GM23338 (cell line): ENCODE data around the gene SMARCC1. TPM values are rescaled to one million over a fixed set of nuclear protein-coding genes. Genes with fewer than 3 reads are reported as not detected.

Experiments used
- ATAC-seq: fragments of 200-7000 bp; cut with Tn5 transposase; 3 replicates; pipeline ENCODE4 v1.9.1; 2020
- DNase-seq: peaks from one replicate; pipeline ENCODE4 v3.0.0-alpha.2; 2015; ENCODE audit warnings: low spot score
- H2AFZ ChIP-seq: fragments of 200-600 bp; sonication (generic); 2 replicates; pipeline ENCODE4 v1.8.0; 2016; ENCODE audit warnings: antibody characterized with exemption, mild to moderate bottlenecking, moderate library complexity
- H3F3A ChIP-seq: fragments of 200-600 bp; sonication (generic); replicated peaks from 2 replicates; pipeline ENCODE4 v1.8.0; 2017; ENCODE audit warnings: antibody characterized with exemption, mixed run types, low read depth
- H3K27ac ChIP-seq: fragments of 200-600 bp; sonication (generic); 2 replicates; pipeline ENCODE4 v1.6.1; 2016; ENCODE audit warnings: low read depth
- H3K27me3 ChIP-seq: fragments of 200-600 bp; sonication (generic); 2 replicates; pipeline ENCODE4 v1.8.0; 2016; ENCODE audit warnings: mild to moderate bottlenecking, mixed run types, moderate library complexity; ENCODE audit not compliant: insufficient read depth
- H3K36me3 ChIP-seq: fragments of 200-600 bp; sonication (generic); 2 replicates; pipeline ENCODE4 v1.8.0; 2016; ENCODE audit warnings: mild to moderate bottlenecking; ENCODE audit not compliant: insufficient read depth
- H3K4me1 ChIP-seq: fragments of 200-600 bp; sonication (generic); 2 replicates; pipeline ENCODE4 v1.8.0; 2016; ENCODE audit warnings: mild to moderate bottlenecking, moderate library complexity; ENCODE audit not compliant: insufficient read depth
- H3K4me2 ChIP-seq: fragments of 200-600 bp; sonication (generic); 2 replicates; pipeline ENCODE4 v1.7.1; 2017; ENCODE audit warnings: mixed run types
- H3K4me3 ChIP-seq: fragments of 200-600 bp; sonication (generic); 2 replicates; pipeline ENCODE4 v1.6.1; 2016; ENCODE audit warnings: mixed run types
- H3K79me2 ChIP-seq: fragments of 200-600 bp; sonication (generic); replicated peaks from 2 replicates; pipeline ENCODE4 v1.8.0; 2017; ENCODE audit warnings: mild to moderate bottlenecking; ENCODE audit not compliant: insufficient read depth
- H3K9me2 ChIP-seq: fragments of 200-600 bp; sonication (generic); 2 replicates; pipeline ENCODE4 v1.8.0; 2017; ENCODE audit not compliant: insufficient read depth
- H4K20me1 ChIP-seq: fragments of 200-600 bp; sonication (generic); replicated peaks from 2 replicates; pipeline ENCODE4 v1.8.0; 2017; ENCODE audit warnings: mild to moderate bottlenecking; ENCODE audit not compliant: insufficient read depth
- H3K27ac Mint-ChIP-seq: 2 replicates; pipeline ENCODE4 v1.8.0; 2020; ENCODE audit warnings: inconsistent platforms, mild to moderate bottlenecking, moderate library complexity, mixed read lengths
- H3K27me3 Mint-ChIP-seq: 3 replicates; pipeline ENCODE4 v1.8.0; 2022; ENCODE audit warnings: low read depth, mild to moderate bottlenecking, moderate library complexity, mixed read lengths, inconsistent platforms; ENCODE audit not compliant: insufficient read depth, poor library complexity
- H3K36me3 Mint-ChIP-seq: 3 replicates; pipeline ENCODE4 v1.8.0; 2021; ENCODE audit warnings: low read depth, mild to moderate bottlenecking, inconsistent platforms, moderate library complexity, mixed read lengths
- H3K4me1 Mint-ChIP-seq: 3 replicates; pipeline ENCODE4 v1.8.0; 2020; ENCODE audit warnings: mild to moderate bottlenecking, inconsistent platforms, mixed read lengths
- H3K4me3 Mint-ChIP-seq: 3 replicates; pipeline ENCODE4 v1.8.0; 2021; ENCODE audit warnings: moderate library complexity, mild to moderate bottlenecking, inconsistent platforms, mixed read lengths
- H3K9me3 Mint-ChIP-seq: 3 replicates; pipeline ENCODE4 v1.8.0; 2020; ENCODE audit warnings: moderate library complexity, mild to moderate bottlenecking, inconsistent platforms, mixed read lengths
- CREB1 ChIP-seq: fragments of 250-450 bp; sonication (Bioruptor Pico); IDR thresholded peaks from 2 replicates; pipeline ENCODE4 v1.5.0; 2020; ENCODE audit warnings: low read depth, mild to moderate bottlenecking, moderate library complexity
- EZH2 ChIP-seq: fragments of 200-600 bp; sonication (generic); IDR thresholded peaks from one replicate; pipeline ENCODE4 v1.8.0; 2017; ENCODE audit warnings: antibody characterized with exemption, mild to moderate bottlenecking, low read depth; ENCODE audit not compliant: unreplicated experiment
- EZH2phosphoT487 ChIP-seq: fragments of 200-600 bp; sonication (generic); IDR thresholded peaks from one replicate; pipeline ENCODE4 v1.8.1; 2018; ENCODE audit warnings: antibody characterized with exemption; ENCODE audit not compliant: unreplicated experiment
- JUNB ChIP-seq: IDR thresholded peaks from one replicate; pipeline ENCODE4 v1.6.1; 2016; ENCODE audit warnings: antibody characterized with exemption; ENCODE audit not compliant: unreplicated experiment
- NANOG ChIP-seq: IDR thresholded peaks from 2 replicates; pipeline ENCODE4 v1.6.1; 2016; ENCODE audit warnings: antibody characterized with exemption, borderline replicate concordance
- POLR2AphosphoS5 ChIP-seq: IDR thresholded peaks from 2 replicates; pipeline ENCODE4 v1.6.1; 2016; ENCODE audit warnings: antibody characterized with exemption, low read depth
- STAT1 ChIP-seq: IDR thresholded peaks from one replicate; pipeline ENCODE4 v1.6.1; 2016; ENCODE audit warnings: antibody characterized with exemption; ENCODE audit not compliant: unreplicated experiment
- ZNF114 ChIP-seq: fragments of 250-450 bp; sonication (Bioruptor Pico); IDR thresholded peaks from 2 replicates; pipeline ENCODE4 v1.5.0; 2020; ENCODE audit warnings: mild to moderate bottlenecking, moderate library complexity
- long read RNA-seq: library from polyadenylated mRNA; unstranded; transcript quantifications from one replicate; pipeline ENCODE4 v2.0.0, GENCODE V29; 2020; ENCODE audit not compliant: unreplicated experiment
- polyA plus RNA-seq: library from polyadenylated mRNA; unstranded; fragments of >200 nt; fragmentation: Nextera tagmentation; extraction: Ambion mirVana; gene quantifications from 2 replicates; pipeline ENCODE4 v1.2.1, GENCODE V29; 2016
- total RNA-seq: library from RNA; depleted of rRNA; stranded (reverse); fragments of >200 nt; shearing (Covaris generic); gene quantifications from 2 replicates; pipeline ENCODE4 v1.2.3, GENCODE V29; 2014; rRNA removed
- TF ChIP-seq, protein P1 (sequence below): IDR thresholded peaks from 2 replicates; pipeline ENCODE4 v1.6.1; 2016; ENCODE audit warnings: antibody characterized with exemption
- TF ChIP-seq, protein P2 (sequence below): fragments of 250-450 bp; sonication (Bioruptor Pico); IDR thresholded peaks from 2 replicates; pipeline ENCODE4 v1.5.0; 2020; ENCODE audit warnings: mild to moderate bottlenecking, moderate library complexity
- TF ChIP-seq, protein P3 (sequence below): IDR thresholded peaks from one replicate; pipeline ENCODE4 v1.6.1; 2018; ENCODE audit warnings: antibody characterized with exemption; ENCODE audit not compliant: unreplicated experiment
- TF ChIP-seq, protein P4 (sequence below), 2 experiments: fragments of 200-600 bp in 1 of 2; sonication (generic) in 1 of 2; conservative IDR thresholded peaks; 2 replicates each; pipeline versions ENCODE4 v1.5.1 to v1.6.1; 2016 to 2017; ENCODE audit warnings: antibody characterized with exemption in 2 of 2, low read depth in 2 of 2, mild to moderate bottlenecking in 2 of 2, moderate library complexity in 1 of 2

Gene SMARCC1
- total RNA-seq (151 and 171 TPM in 2 replicates), polyA plus RNA-seq (93.7 and 105 TPM in 2 replicates)
- long read RNA-seq, full-length matches to known transcripts, result 2 of 97 reads
- long read RNA-seq, partial matches to known transcripts, result 76 of 97 reads
- long read RNA-seq, other reads (novel, unspliced or antisense), result 19 of 97 reads

DNA sequence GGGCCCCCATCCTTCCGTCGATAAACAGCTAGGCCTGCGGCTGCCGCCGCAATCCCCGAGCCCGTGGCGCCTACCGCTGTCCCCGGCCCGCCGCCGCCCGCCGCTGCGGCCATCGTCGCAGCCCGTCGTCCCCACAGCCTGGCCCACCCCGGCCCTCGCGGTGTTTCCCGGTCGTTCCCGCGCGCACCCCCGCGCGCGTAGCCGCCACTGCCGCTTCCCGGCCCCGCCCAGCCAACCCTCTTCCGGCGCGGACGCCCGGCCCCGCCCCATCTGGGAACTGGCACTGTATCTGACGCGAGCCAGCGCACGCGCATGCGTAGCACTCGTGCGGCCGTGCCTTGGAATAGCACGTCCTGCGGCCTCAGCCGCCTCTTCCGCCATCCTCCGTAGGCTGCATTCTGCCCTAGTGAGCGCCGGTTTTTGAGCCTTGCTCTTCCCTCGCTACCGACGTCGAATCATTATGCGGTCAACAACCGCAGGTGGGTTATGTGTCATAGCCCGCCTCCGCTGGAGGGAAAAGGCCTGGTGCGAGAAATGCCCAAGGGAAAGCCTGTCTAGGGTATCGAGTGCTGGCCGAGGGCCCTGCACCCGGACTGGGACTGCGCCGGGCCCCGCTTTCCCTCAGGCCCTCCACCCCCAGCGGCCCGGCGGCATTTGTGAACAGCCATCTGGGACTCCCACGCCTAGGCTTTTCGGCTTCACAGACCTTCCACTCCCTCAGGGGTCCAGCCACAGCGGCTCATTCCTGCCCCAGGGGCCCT lies at the start of gene SMARCC1:
Gene SMARCC1 (minus strand): TSS at position 209 of the 761 bp plus-strand sequence. CDS start 96 bp downstream, at position 113.
- no peaks in the 10 kb centered on the region for H3K27me3 ChIP-seq
- H3K79me2 ChIP-seq, result peaks cover 55% of the 10 kb centered on the region
- peaks cover 10% of the 10 kb centered on the region for H3K4me1 ChIP-seq
- ATAC-seq, result peak; percentile 93
- no peaks in the 10 kb centered on the region; the same call in 1 of the 2 replicates for H3K36me3 ChIP-seq
- H3K27ac ChIP-seq, result peak within 1 kb of the TSS; percentile 94
- Mint-ChIP-seq H3K4me1 (peaks cover 5% of the 10 kb centered on the region; the same call in 2 of the 3 replicates), H3K27ac (peak within 1 kb of the TSS; percentile 99), H3K36me3 (peaks cover 21% of the 10 kb centered on the region), H3K9me3 (no peaks in the 10 kb centered on the region), H3K27me3 (peaks cover 10% of the 10 kb centered on the region), H3K4me3 (peak within 1 kb of the TSS; percentile 99)
- peak within 1 kb of the TSS; percentile 81 for H3K4me3 ChIP-seq
- H4K20me1 ChIP-seq, result peaks cover 25% of the 10 kb centered on the region
- H3K9me2 ChIP-seq, result no peaks in the 10 kb centered on the region
- TF ChIP-seq, protein P1, sequence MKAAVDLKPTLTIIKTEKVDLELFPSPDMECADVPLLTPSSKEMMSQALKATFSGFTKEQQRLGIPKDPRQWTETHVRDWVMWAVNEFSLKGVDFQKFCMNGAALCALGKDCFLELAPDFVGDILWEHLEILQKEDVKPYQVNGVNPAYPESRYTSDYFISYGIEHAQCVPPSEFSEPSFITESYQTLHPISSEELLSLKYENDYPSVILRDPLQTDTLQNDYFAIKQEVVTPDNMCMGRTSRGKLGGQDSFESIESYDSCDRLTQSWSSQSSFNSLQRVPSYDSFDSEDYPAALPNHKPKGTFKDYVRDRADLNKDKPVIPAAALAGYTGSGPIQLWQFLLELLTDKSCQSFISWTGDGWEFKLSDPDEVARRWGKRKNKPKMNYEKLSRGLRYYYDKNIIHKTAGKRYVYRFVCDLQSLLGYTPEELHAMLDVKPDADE, result no peak; the same call in 1 of the 2 replicates
- TF ChIP-seq STAT1, result no peak
- TF ChIP-seq, protein P2, sequence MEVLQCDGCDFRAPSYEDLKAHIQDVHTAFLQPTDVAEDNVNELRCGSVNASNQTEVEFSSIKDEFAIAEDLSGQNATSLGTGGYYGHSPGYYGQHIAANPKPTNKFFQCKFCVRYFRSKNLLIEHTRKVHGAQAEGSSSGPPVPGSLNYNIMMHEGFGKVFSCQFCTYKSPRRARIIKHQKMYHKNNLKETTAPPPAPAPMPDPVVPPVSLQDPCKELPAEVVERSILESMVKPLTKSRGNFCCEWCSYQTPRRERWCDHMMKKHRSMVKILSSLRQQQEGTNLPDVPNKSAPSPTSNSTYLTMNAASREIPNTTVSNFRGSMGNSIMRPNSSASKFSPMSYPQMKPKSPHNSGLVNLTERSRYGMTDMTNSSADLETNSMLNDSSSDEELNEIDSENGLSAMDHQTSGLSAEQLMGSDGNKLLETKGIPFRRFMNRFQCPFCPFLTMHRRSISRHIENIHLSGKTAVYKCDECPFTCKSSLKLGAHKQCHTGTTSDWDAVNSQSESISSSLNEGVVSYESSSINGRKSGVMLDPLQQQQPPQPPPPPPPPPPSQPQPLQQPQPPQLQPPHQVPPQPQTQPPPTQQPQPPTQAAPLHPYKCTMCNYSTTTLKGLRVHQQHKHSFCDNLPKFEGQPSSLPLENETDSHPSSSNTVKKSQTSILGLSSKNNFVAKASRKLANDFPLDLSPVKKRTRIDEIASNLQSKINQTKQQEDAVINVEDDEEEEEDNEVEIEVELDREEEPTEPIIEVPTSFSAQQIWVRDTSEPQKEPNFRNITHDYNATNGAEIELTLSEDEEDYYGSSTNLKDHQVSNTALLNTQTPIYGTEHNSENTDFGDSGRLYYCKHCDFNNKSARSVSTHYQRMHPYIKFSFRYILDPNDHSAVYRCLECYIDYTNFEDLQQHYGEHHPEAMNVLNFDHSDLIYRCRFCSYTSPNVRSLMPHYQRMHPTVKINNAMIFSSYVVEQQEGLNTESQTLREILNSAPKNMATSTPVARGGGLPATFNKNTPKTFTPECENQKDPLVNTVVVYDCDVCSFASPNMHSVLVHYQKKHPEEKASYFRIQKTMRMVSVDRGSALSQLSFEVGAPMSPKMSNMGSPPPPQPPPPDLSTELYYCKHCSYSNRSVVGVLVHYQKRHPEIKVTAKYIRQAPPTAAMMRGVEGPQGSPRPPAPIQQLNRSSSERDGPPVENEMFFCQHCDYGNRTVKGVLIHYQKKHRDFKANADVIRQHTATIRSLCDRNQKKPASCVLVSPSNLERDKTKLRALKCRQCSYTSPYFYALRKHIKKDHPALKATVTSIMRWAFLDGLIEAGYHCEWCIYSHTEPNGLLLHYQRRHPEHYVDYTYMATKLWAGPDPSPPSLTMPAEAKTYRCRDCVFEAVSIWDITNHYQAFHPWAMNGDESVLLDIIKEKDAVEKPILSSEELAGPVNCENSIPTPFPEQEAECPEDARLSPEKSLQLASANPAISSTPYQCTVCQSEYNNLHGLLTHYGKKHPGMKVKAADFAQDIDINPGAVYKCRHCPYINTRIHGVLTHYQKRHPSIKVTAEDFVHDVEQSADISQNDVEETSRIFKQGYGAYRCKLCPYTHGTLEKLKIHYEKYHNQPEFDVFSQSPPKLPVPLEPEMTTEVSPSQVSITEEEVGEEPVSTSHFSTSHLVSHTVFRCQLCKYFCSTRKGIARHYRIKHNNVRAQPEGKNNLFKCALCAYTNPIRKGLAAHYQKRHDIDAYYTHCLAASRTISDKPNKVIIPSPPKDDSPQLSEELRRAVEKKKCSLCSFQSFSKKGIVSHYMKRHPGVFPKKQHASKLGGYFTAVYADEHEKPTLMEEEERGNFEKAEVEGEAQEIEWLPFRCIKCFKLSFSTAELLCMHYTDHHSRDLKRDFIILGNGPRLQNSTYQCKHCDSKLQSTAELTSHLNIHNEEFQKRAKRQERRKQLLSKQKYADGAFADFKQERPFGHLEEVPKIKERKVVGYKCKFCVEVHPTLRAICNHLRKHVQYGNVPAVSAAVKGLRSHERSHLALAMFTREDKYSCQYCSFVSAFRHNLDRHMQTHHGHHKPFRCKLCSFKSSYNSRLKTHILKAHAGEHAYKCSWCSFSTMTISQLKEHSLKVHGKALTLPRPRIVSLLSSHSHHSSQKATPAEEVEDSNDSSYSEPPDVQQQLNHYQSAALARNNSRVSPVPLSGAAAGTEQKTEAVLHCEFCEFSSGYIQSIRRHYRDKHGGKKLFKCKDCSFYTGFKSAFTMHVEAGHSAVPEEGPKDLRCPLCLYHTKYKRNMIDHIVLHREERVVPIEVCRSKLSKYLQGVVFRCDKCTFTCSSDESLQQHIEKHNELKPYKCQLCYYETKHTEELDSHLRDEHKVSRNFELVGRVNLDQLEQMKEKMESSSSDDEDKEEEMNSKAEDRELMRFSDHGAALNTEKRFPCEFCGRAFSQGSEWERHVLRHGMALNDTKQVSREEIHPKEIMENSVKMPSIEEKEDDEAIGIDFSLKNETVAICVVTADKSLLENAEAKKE (CRISPR knock-in tag), result no peak
- TF ChIP-seq JUNB, result no peak
- peak; percentile 64 for TF ChIP-seq CREB1 (CRISPR knock-in tag)
- no peak for TF ChIP-seq EZH2
- TF ChIP-seq EZH2phosphoT487, result no peak
- TF ChIP-seq NANOG, result no peak
- TF ChIP-seq POLR2AphosphoS5, result peak; percentile 95
- TF ChIP-seq ZNF114 (CRISPR knock-in tag), result no peak
- TF ChIP-seq, protein P3, sequence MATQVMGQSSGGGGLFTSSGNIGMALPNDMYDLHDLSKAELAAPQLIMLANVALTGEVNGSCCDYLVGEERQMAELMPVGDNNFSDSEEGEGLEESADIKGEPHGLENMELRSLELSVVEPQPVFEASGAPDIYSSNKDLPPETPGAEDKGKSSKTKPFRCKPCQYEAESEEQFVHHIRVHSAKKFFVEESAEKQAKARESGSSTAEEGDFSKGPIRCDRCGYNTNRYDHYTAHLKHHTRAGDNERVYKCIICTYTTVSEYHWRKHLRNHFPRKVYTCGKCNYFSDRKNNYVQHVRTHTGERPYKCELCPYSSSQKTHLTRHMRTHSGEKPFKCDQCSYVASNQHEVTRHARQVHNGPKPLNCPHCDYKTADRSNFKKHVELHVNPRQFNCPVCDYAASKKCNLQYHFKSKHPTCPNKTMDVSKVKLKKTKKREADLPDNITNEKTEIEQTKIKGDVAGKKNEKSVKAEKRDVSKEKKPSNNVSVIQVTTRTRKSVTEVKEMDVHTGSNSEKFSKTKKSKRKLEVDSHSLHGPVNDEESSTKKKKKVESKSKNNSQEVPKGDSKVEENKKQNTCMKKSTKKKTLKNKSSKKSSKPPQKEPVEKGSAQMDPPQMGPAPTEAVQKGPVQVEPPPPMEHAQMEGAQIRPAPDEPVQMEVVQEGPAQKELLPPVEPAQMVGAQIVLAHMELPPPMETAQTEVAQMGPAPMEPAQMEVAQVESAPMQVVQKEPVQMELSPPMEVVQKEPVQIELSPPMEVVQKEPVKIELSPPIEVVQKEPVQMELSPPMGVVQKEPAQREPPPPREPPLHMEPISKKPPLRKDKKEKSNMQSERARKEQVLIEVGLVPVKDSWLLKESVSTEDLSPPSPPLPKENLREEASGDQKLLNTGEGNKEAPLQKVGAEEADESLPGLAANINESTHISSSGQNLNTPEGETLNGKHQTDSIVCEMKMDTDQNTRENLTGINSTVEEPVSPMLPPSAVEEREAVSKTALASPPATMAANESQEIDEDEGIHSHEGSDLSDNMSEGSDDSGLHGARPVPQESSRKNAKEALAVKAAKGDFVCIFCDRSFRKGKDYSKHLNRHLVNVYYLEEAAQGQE, result no peak
- TF ChIP-seq, protein P4, sequence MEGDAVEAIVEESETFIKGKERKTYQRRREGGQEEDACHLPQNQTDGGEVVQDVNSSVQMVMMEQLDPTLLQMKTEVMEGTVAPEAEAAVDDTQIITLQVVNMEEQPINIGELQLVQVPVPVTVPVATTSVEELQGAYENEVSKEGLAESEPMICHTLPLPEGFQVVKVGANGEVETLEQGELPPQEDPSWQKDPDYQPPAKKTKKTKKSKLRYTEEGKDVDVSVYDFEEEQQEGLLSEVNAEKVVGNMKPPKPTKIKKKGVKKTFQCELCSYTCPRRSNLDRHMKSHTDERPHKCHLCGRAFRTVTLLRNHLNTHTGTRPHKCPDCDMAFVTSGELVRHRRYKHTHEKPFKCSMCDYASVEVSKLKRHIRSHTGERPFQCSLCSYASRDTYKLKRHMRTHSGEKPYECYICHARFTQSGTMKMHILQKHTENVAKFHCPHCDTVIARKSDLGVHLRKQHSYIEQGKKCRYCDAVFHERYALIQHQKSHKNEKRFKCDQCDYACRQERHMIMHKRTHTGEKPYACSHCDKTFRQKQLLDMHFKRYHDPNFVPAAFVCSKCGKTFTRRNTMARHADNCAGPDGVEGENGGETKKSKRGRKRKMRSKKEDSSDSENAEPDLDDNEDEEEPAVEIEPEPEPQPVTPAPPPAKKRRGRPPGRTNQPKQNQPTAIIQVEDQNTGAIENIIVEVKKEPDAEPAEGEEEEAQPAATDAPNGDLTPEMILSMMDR (conservative IDR thresholded peaks at IDR 0.05; ENCODE audit: low read depth in 2 of 2), result no peak
- 0 out of 2 replicates have a peak, but pooled peaks cover 5% of the 10 kb centered on the region for H3F3A ChIP-seq
- H3K4me2 ChIP-seq, result peak within 1 kb of the TSS; percentile 89
- peak within 1 kb of the TSS; percentile 49; the same call in 1 of the 2 replicates for H2AFZ ChIP-seq
- peak; percentile 99 for DNase-seq
